ENCODE data around the gene STK32B. TPM values are rescaled to one million over a fixed set of nuclear protein-coding genes. Genes with fewer than 3 reads are reported as not detected.

STK32B gene
- total and polyA plus RNA-seq, 2 of the 8 experiments (the other 6 are each of a cell fraction or from before 2014, with no cell fraction given): 2.3 to 2.5 TPM

- no peak overlapping the region for H2BK20ac ChIP-seq (ENCODE audit: low read length)
- no peak overlapping the region for H4K91ac ChIP-seq (replicated peaks; ENCODE audit: insufficient read length, low read length)
- no peak overlapping the region for H3K56ac ChIP-seq (replicated peaks; ENCODE audit: insufficient read length, low read depth, low read length)
- no peak for TF ChIP-seq CBX8 (IDR thresholded peaks at IDR 0.05; ENCODE audit: borderline replicate concordance, low read depth, low read length)
- peak; percentile 30 to 81 (median 77) for TF ChIP-seq CTCF (IDR thresholded peaks at IDR 0.05; ENCODE audit: control extremely low read depth in 1 of 3, insufficient read depth in 1 of 3, low read depth in 1 of 3, low read length in 3 of 3)
- peak; percentile 81 to 88 for TF ChIP-seq RAD21 (IDR thresholded peaks at IDR 0.05 in 1 of 2, conservative IDR thresholded peaks at IDR 0.05 in 1 of 2; ENCODE audit: low read depth in 2 of 2, low read length in 2 of 2)
- DNase-seq (ENCODE audit: low read depth in 1 of 2, low spot score in 2 of 2) (peak in 1 of 2 experiments; percentile 56), FAIRE-seq (peak; percentile 97)
- no peak overlapping the region for H3K4me3 ChIP-seq (ENCODE audit: extremely low read depth in 1 of 4, insufficient read depth in 2 of 4, low read depth in 3 of 4, low read length in 4 of 4)
- H3K4me1 ChIP-seq (replicated peaks in 1 of 4; ENCODE audit: control insufficient read depth in 3 of 4, insufficient read depth in 4 of 4, low read length in 3 of 4): no peaks in the 10 kb centered on the region
- H4K5ac ChIP-seq (ENCODE audit: insufficient read length, low read depth, low read length): no peak overlapping the region
- no peak overlapping the region for H2BK120ac ChIP-seq (replicated peaks; ENCODE audit: low read depth, low read length)
- no peaks in the 10 kb centered on the region for H3K79me1 ChIP-seq (ENCODE audit: low read depth, low read length)
- H3K79me2 ChIP-seq (ENCODE audit: control insufficient read depth in 1 of 2, insufficient read depth in 2 of 2, low read length in 2 of 2): no peaks in the 10 kb centered on the region
- ChIA-PET POLR2A (ENCODE audit: partially characterized antibody) (no interaction called here), CTCF (ENCODE audit: partially characterized antibody) (interaction anchor here (1.4 kb wide), 2 partner anchors 11 to 90 kb away, joined by 4 to 5 read pairs; no protein-coding TSS in a partner anchor)
- H2BK5ac ChIP-seq (ENCODE audit: low read depth, low read length): no peak overlapping the region
- H3K9ac ChIP-seq (replicated peaks in 1 of 4; ENCODE audit: extremely low read depth in 1 of 4, low read depth in 3 of 4, low read length in 3 of 4): no peak overlapping the region
- no peaks in the 10 kb centered on the region for H4K20me1 ChIP-seq (replicated peaks in 1 of 2; ENCODE audit: control insufficient read depth in 1 of 2, insufficient read depth in 2 of 2, low read length in 2 of 2)
- H3K18ac ChIP-seq (ENCODE audit: extremely low read depth, low read length): no peak overlapping the region
- no peak overlapping the region for H2AFZ ChIP-seq (ENCODE audit: low read length)
- no peak overlapping the region for H3K4me2 ChIP-seq (ENCODE audit: insufficient read depth in 1 of 2, low read depth in 2 of 2, low read length in 2 of 2)
- WGBS, 2 experiments (ENCODE audit: extremely low coverage in 1 of 2, insufficient coverage in 1 of 2, insufficient read length in 1 of 2, insufficient replicate concordance in 2 of 2, low coverage in 1 of 2, low lambda C conversion rate in 2 of 2, missing lambda C conversion rate in 1 of 2): 60% methylated on average over 3 of the region's 3 CpGs; no CpG with 5 or more reads in 1 of the 2 experiments
- no peaks in the 10 kb centered on the region for H3K27me3 ChIP-seq (replicated peaks in 1 of 4; ENCODE audit: control insufficient read depth in 3 of 4, extremely low read depth in 1 of 4, insufficient read depth in 3 of 4, low read length in 3 of 4)
- H3K23ac ChIP-seq (ENCODE audit: insufficient read length): no peak overlapping the region
- H3K27ac ChIP-seq (ENCODE audit: low read depth, low read length): no peak overlapping the region
- H3K36me3 ChIP-seq (ENCODE audit: control insufficient read depth in 2 of 4, insufficient read depth in 4 of 4, low read length in 3 of 4): no peaks in the 10 kb centered on the region
- no peaks in the 10 kb centered on the region for H3K9me3 ChIP-seq (ENCODE audit: insufficient read depth in 2 of 2, low read depth in 1 of 2, low read length in 1 of 2)
- H2AK5ac ChIP-seq (ENCODE audit: low read depth, low read length): no peak overlapping the region
- H3K23me2 ChIP-seq (ENCODE audit: low read depth, low read length): no peaks in the 10 kb centered on the region
- H4K8ac ChIP-seq (ENCODE audit: extremely low read depth, insufficient read depth, low read length): no peak overlapping the region
- H3K4ac ChIP-seq (replicated peaks; ENCODE audit: insufficient read length, low read depth, low read length): no peak overlapping the region
- no peak overlapping the region for H2BK15ac ChIP-seq (ENCODE audit: low read length)
- no peak overlapping the region for H3K14ac ChIP-seq (ENCODE audit: insufficient read length)
- H2BK12ac ChIP-seq (ENCODE audit: low read depth, low read length): no peak overlapping the region
These were observed 91.4 kb downstream of the STK32B start for GRCh38 chr4:5142726-5143125.

Data from H1 (cell line).